Activated T-cell treated with anti-CD3 and anti-CD28 coated beads, Interleukin-2, amount 50 U/mL, for 1 hour (primary cell): Measurements from ENCODE around the gene FSTL4.

Source experiments
- DNase-seq: peaks from one replicate; pipeline ENCODE4 v3.0.0-alpha.2; 2020

FSTL4 gene

GRCh38 chr5:133278317-133278716, 334.0 kb downstream of the FSTL4 start:
- DNase-seq: no peak

- no peak for DNase-seq
Measured at GRCh38 chr5:133277744-133278143, 334.6 kb downstream of the FSTL4 start.

GRCh38 chr5:133276171-133276570, 336.2 kb downstream of the FSTL4 start:
- no peak for DNase-seq

GRCh38 chr5:133275631-133276030, 336.7 kb downstream of the FSTL4 start:
- DNase-seq: no peak

DNA sequence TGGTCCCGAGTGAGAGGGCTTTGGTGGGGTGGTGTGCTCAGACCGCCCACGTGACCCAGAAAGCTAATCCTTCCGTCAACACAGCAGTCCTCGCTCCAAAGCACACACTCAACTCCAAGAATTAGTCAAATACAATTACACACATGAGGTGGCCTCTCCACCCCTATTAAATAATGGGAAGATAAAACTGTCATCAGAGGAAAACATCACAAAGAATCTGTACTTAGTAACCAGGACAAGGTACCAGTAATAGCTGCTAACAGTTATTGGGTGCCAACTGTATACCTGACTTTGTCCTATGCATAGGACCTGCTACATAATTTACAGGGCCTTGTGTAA, 337.8 kb downstream of the FSTL4 start:
- no peak for DNase-seq

GRCh38 chr5:133273661-133274596, 338.4 kb downstream of the FSTL4 start:
- no peak for DNase-seq

DNA sequence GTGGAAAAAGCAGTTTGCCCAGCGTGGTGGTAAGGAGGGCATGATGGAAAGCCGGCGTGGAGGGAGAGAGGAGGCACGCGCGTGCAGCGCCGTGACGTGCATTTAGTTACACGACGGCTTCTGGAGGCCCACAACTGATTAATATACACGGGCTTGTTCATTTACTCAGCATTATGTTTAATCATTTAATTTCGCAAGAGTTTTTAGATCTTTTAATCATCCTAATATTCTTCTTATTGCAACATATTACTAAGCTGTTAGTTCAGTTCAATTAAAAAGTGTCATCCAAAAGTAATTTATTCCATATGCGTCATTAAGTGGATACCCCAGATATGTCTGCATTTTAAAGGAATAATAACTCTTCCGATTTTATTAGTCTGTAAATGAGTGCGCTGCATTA, 340.0 kb downstream of the FSTL4 start:
- no peak for DNase-seq

- DNase-seq: no peak
Measured at GRCh38 chr5:133271606-133272005, 340.7 kb downstream of the FSTL4 start.

DNA sequence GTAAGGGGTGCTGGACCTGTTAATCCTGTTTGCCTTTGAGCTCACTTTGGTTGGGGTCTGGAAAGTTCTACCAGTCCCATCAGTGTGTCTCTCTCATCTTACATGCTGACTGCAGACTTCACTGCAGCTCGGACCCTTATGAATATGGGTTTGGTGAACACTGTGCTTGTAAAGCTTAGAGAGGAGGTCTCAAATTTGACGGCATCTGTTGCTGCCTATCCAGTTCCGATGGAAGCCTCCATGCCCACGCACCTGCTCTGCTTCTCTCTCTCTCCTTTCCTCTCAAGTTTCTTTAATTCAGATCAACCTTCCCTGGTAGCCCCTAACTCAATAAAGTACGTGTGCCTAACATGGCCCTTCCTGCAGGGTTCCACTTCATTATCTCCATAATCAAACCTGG, 342.6 kb downstream of the FSTL4 start:
- no peak for DNase-seq

- no peak for DNase-seq
Measured at GRCh38 chr5:133267601-133268000, 344.7 kb downstream of the FSTL4 start.

DNA sequence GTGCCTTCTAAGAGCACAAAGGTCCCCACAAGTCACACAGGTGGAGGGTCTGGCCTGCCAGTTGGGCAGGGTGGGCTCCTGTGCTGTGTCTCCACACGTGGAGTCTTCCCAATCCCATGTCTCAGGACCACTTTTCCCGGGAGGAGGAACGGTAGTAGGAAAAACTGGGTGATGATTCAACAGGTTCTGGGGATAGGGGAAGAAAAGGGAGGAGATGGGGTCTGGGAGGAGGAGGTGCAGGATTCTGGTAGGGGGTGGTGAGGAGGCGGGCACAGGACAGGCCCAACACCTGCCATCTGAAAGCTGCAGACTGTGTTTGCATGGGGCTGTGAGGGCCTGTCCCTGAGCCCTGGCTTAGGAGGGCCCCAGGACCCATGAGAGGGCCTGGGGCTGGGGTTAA, 345.4 kb downstream of the FSTL4 start:
- no peak for DNase-seq

DNA sequence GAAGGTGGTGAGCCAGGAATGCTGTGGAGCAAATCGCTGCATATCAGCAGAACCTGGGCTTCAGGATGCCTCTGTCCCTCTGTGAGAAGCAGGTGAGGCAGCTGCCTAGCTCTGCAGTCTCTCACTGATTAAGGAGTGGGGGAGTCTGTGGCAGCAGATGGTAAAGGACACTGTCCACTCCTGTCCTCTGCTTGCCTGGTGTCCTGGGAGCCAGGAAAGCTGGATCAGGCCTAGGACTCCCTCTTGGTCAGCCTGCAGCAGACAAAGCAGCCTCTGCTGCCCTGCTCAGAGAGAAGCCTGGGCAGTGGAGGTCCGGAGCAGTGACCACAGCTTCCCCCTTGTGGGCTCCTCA, 345.8 kb downstream of the FSTL4 start:
- no peak for DNase-seq

DNA sequence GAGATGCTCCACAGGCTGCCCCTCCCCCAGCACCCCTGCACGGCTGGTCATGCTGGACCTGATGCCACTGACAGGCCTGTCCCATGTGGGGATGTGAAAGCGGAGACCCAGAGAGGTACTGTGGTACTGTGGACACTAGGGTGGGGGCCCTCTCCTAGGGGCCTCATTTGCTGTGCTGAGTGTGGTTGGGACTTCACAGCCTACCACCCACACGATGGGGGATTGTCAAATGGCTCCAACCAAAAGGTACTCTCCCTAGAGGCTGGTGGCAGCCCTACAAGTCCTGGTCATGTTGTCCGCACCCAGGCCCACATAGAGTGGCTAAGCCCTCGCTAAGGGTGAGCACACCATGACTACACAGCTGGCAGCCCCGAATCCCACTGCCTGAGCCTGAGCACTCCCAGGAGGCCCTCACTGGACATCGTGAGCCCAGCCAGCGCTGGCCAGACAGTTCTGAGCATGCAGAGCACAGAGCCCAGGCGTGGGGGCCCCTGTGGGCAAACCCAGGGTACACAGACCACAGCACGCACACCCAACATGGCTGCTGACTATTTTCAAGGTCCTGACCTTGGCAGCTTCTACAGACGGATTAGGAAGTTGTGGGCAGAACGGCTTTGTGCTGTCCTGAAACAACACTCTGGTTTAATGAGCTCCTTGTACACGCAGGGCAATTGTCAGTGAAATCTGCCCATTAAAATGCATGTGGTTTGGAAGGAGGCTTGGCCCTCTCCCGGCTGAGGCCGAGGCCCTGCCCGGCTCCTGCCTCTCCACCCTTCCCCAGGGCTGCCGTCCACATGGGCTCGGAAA, 346.4 kb downstream of the FSTL4 start:
- no peak for DNase-seq

GRCh38 chr5:133265257-133265656, 347.1 kb downstream of the FSTL4 start:
- no peak for DNase-seq

DNA sequence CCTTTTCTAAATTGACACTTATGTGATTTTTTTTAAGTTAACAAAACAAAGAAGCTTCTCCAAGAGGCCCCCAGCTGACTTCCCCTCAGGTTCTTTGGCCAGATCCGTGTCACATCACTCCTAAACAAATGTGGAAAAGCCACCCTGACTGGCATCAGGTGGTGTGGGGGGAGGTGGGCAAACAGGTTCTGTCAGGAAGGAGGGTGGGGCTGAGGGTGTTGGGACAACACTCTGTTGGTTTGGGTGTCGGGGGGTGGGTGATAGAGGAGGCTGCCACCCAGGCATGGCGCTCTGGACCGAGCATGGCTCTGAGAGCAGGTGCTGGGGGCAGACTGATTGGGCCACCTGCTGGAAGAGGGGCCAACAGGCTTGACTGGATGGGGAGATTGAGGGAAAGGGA, 349.7 kb downstream of the FSTL4 start:
- no peak for DNase-seq

DNA sequence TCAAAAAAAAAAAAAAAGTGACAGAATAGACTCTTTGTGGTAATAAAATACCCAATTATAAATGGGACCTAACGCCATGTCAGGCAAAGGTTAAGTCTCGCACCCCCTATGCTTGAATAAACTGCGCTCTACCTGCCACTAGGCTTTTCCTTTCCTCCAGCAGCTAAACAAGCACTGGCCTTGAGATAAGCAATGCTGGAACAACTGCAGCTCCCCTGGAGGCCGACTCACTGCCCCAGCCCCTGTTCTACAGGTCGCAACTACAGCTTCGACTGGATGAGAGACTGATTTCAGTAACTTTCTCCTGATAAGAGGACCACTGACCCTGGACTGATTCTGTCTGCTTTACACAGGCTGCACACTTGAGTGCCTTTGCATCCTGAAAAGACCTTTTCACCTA, 350.3 kb downstream of the FSTL4 start:
- DNase-seq: no peak

DNA sequence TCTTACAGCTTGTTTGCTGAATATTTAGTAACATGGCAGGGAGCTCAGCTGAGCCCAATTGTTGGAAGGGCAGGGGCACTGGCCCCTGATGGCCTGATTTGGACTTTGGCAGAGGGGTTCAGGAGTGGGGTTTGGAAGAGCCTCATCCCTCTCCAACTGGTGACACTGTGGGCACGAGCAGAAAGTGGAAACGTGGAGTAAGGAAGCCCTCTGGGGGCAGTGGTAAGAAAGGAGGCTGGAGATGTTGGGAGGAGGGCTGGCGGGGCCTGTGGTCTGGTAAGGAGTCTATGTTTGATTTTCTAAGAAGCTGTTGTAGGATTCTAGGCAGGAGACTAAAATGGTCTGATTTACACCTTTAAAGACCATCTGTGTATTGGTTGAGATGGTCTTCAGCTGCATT, 351.6 kb downstream of the FSTL4 start:
- DNase-seq: no peak

DNA sequence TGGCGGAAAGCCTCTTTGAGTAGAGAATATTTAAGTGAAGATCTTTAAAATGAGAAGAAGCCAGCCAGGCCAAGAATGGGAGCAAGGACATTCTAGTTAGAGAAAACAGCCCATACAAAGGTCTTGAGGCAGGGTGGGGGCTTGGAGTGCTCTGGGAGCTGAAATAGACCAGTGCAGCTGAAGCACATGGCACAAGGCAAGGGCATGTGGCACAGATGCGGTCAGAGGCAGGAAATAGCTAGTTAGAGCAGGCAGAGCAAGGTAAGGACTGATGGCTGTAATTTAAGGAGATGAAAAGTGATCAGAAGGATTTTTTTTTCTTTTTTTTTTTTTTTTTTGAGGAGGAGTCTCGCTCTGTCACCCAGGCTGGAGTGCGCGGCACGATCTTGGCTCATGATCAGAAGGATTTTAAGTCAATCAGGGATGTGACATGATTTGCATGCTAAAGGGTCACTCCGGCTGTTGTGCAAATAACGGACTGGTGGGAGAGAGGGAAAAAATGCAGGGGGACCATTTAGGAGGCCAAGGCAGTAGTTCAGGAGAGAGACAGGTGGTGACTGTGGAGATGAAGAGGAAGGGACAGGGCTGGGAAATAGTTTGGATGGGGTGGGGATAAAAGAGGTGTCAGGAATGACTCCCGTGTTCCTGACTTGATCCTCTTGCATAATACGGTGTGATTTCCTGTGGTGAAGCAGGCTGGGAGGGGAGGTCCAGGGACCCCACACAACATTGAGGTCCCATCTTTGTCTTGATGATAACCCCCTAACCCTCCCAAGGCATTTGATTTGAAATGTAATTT, 352.9 kb downstream of the FSTL4 start:
- no peak for DNase-seq

DNA sequence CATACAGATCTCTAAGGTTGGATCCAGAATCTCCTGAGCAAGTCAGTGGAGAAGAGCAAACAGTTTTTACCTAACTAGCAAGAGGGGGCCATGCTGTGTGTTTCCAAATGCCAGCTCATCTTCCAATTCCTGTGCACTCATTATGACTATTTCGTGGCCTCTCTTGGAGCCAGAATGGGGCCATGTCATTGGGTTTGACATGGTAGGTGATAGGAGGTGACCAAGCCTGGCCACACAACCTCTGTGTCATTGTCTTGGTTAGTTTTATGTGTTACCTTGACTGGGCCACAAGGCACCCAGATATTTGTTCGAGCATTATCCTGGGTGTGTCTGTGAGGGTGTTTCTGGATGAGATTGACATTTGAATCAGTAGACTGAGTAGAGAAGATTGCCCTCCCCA, 354.4 kb downstream of the FSTL4 start:
- no peak for DNase-seq

DNA sequence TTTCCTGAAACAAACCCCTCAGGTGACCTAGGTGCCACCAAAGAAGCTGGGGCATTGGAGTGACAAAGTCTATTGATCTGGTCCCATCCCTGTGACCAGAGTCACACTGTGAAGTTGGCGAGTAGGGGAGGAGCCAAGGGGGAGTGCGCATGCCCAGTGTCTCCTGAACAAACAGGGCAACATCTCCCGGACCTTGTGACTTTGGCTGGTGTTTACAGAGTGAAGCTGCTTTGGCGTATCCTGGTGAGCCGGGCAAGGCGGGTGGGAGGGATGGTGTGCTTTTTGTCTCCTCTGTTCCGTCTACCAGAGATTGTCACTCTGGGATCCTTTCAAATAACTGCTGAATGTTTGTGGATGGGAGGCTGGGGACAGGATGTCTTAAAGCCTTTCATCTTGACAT, 356.1 kb downstream of the FSTL4 start:
- no peak for DNase-seq

DNA sequence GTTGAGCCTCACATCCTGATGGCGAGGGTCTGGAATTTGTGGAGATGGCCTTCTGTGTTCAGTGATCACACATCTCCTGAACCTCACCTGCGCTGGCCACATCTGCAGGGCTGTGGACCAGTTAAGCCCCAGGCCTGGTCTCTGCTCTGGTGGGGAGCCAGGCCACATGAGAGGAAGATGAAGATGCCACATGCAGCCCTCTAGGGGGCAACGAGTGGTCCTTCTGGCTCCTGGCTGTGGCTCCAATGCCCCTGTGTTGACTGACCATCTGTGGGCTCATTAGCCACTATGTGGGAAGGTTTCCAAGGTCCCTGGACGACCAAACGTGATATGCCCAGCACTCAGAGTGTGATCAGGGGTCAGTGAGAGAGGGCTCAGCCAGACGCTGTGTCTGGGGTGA, 357.5 kb downstream of the FSTL4 start:
- no peak for DNase-seq

DNA sequence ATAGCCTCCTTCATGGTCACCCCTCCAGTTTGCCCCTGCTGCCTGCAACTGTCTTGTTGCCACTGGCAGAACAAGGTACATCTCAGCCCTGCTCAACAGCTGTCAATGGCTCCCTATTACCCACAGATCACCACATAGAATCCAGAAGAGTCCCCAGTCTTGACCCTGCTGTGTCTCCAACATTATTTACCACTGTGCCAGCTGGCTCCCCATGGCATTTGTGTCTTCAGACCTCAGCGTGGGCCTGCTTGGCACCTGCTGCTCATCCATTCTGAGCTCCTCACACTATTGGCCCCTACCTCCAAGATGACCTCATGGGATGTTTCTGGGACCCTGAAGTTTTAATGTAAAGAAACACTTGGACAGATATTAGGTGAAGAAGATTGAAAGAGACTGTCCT, 358.7 kb downstream of the FSTL4 start:
- DNase-seq: no peak

DNA sequence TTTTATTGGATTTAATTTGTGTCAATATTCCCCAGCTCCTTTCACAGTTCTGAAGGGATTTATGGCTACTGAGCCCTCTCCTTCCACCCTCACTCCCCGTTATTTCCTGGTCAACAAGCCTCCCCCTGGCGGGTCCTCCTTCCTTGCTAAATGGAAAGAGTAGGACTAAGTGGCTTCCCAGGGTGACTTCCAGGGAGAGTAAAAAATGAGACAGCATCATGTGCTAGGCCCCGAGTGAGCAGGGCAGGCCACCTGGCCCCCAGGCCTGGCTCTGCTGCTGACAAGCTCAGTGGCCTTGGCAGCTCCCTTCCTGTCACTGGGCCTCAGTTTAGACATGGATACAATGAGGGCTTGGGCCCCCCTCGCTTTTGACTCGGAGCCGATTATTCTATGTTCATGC, 359.3 kb downstream of the FSTL4 start:
- no peak for DNase-seq

GRCh38 chr5:133252133-133252480, 360.2 kb downstream of the FSTL4 start:
- no peak for DNase-seq
